Measurements from ENCODE around the gene SGK2. TPM values are rescaled to one million over a fixed set of nuclear protein-coding genes. Genes with fewer than 3 reads are reported as not detected.

The SGK2 gene
- total RNA-seq (ENCODE audit: low replicate concordance): 2.8 and 4.2 TPM in 2 replicates

DNA sequence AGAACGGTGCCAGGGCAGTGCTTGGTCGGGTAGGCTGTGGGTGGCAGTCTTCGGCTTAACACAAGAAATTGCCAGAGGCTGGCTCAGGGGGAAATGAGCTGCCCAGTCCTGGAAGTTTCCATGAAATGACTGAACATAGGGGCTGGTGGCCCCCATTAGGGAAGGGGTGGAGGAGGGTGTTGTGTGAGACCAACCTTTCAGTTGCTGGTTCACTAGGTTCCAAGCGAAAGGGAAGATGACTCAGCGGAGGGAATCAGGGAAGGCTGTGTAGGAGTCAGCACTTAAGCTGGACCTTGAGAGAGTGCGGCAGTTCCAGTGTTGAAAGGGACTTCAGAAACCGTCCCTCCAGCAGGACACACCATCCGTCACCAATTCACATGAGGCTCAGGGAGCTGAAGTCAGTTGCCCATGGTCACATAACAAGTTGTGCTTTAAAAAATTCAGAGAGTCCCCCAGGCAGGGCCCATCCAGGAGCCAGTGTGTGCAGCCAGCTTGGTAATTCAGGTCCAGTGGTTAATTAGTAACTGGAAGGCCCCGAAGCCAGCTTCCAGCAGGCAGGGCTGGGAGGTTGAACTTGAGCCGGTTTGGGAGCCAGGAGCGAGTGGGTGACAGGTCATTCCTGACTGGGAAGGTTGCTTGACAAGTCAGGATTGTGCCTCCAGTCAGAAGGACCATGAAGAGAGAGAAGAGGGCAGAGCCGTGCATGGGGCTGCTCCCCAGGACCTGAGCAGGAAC, at the start of gene SGK2:
TSS of gene SGK2 (plus strand) at position 616 of the 735 bp plus-strand sequence. CDS start 7,469 bp downstream, outside the sequence.
- peaks cover 13% of the 10 kb centered on the region for H3K4me1 Mint-ChIP-seq
- H3K4me2 ChIP-seq: no peak within 1 kb of the TSS

DNA sequence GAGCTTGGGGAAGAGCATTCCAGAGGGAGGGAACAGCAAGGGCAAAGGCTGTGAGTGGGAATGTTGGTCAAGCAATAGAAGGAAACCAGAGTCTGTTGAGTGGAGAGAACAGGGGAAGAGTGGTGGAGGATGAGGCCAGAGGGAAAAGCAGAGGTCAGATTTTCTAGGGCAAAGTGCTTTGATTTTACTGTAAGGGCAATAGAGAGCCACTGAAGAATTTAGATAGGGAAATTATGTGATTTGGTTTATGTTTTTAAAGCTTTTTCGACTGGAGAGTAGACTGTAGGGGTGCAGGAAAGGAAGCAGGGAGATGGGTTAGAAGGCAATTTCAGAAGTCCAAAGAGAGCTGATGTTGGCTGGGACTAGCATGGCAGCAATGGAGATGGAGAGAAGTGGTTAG, 46.9 kb upstream of the SGK2 start:
- Histone ChIP-seq H3K79me2 (ENCODE audit: low read depth) (peaks cover 18% of the 10 kb centered on the region), H3K36me3 (no peaks in the 10 kb centered on the region), H4K20me1 (ENCODE audit: low read depth) (peaks cover 3% of the 10 kb centered on the region), H3K9ac (no peak overlapping the region), H3K9me3 (ENCODE audit: low read depth) (no peaks in the 10 kb centered on the region), H3K4me1 (no peaks in the 10 kb centered on the region), H3K4me2 (no peak overlapping the region), H3F3A (ENCODE audit: low read depth) (peaks cover 13% of the 10 kb centered on the region), H2AFZ (replicated peaks) (no peak overlapping the region), H3K4me3 (no peak overlapping the region), H3K27me3 (peaks cover 17% of the 10 kb centered on the region), H3K27ac (no peak overlapping the region)
- Mint-ChIP-seq H3K27me3 (ENCODE audit: insufficient read depth, low read depth) (peaks cover 12% of the 10 kb centered on the region), H3K9me3 (no peaks in the 10 kb centered on the region), H3K27ac (no peak overlapping the region), H3K36me3 (no peaks in the 10 kb centered on the region), H3K4me3 (peak overlapping the region; percentile 8), H3K4me1 (no peaks in the 10 kb centered on the region)
- no peak for DNase-seq (ENCODE audit: low spot score)
- TF ChIP-seq EZH2phosphoT487 (IDR thresholded peaks at IDR 0.05): no peak
- no peak for TF ChIP-seq EZH2 (IDR thresholded peaks at IDR 0.05)
- TF ChIP-seq, protein P1, sequence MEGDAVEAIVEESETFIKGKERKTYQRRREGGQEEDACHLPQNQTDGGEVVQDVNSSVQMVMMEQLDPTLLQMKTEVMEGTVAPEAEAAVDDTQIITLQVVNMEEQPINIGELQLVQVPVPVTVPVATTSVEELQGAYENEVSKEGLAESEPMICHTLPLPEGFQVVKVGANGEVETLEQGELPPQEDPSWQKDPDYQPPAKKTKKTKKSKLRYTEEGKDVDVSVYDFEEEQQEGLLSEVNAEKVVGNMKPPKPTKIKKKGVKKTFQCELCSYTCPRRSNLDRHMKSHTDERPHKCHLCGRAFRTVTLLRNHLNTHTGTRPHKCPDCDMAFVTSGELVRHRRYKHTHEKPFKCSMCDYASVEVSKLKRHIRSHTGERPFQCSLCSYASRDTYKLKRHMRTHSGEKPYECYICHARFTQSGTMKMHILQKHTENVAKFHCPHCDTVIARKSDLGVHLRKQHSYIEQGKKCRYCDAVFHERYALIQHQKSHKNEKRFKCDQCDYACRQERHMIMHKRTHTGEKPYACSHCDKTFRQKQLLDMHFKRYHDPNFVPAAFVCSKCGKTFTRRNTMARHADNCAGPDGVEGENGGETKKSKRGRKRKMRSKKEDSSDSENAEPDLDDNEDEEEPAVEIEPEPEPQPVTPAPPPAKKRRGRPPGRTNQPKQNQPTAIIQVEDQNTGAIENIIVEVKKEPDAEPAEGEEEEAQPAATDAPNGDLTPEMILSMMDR (IDR thresholded peaks at IDR 0.05): no peak

More for the DNA sequence above, at the start of gene SGK2:
- no peaks in the 10 kb centered on the region for H3F3A ChIP-seq (ENCODE audit: low read depth)
- no peaks in the 10 kb centered on the region for H3K27me3 ChIP-seq
- no peaks in the 10 kb centered on the region for H4K20me1 ChIP-seq (ENCODE audit: low read depth)
- no peak within 1 kb of the TSS for H3K4me3 ChIP-seq
- Mint-ChIP-seq H3K4me3 (no peak within 1 kb of the TSS), H3K9me3 (no peaks in the 10 kb centered on the region), H3K36me3 (no peaks in the 10 kb centered on the region), H3K27ac (peak within 1 kb of the TSS; percentile 10), H3K27me3 (ENCODE audit: insufficient read depth, low read depth) (peaks cover 4% of the 10 kb centered on the region)
- TF ChIP-seq EZH2phosphoT487 (IDR thresholded peaks at IDR 0.05) (no peak), EZH2 (IDR thresholded peaks at IDR 0.05) (no peak)
- TF ChIP-seq, protein P1 (IDR thresholded peaks at IDR 0.05): no peak
- no peak within 1 kb of the TSS for H3K9ac ChIP-seq
- H3K36me3 ChIP-seq: no peaks in the 10 kb centered on the region
- no peaks in the 10 kb centered on the region for H3K9me3 ChIP-seq (ENCODE audit: low read depth)
- no peak within 1 kb of the TSS for H2AFZ ChIP-seq (replicated peaks)
- DNase-seq (ENCODE audit: low spot score): no peak
- no peaks in the 10 kb centered on the region for H3K79me2 ChIP-seq (ENCODE audit: low read depth)
- no peaks in the 10 kb centered on the region for H3K4me1 ChIP-seq
- no peak within 1 kb of the TSS for H3K27ac ChIP-seq

DNA sequence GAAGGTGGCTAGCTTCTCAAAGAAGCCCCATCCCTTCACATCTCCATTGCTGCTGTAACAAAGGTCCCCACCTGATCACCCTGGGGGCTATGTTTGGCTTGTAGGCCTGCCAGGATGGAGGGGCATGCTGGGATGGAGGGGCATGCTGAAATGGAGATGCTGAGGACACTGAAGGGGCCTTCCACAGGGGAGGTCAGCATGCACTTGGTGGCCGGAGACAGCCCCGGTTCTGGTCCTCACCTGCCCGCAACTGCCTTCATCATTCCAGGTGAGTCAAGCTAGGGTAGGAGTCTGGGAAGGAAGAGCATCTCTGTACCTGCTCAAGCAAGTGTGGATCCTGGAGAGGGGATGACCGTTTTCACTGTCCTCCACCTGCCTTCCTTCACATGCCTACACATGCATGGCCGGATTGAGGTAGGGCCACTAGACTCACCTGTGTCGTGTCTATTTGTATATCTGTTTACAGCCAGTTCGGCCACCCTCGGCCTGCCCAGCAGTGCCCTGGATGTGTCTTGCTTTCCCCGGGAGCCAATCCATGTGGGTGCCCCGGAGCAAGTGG, 45.4 kb upstream of the SGK2 start:
- Histone ChIP-seq H3K9me3 (ENCODE audit: low read depth) (no peaks in the 10 kb centered on the region), H3K4me1 (no peaks in the 10 kb centered on the region), H3K4me2 (peak overlapping the region; percentile 77), H3K27ac (no peak overlapping the region), H3K79me2 (ENCODE audit: low read depth) (peaks cover 18% of the 10 kb centered on the region), H3K9ac (no peak overlapping the region), H2AFZ (replicated peaks) (no peak overlapping the region), H3K4me3 (peak overlapping the region; percentile 56), H3F3A (ENCODE audit: low read depth) (peaks cover 5% of the 10 kb centered on the region), H3K36me3 (no peaks in the 10 kb centered on the region), H4K20me1 (ENCODE audit: low read depth) (peaks cover 3% of the 10 kb centered on the region), H3K27me3 (peaks cover 1% of the 10 kb centered on the region)
- H3K9me3 Mint-ChIP-seq: no peaks in the 10 kb centered on the region
- H3K4me1 Mint-ChIP-seq: no peaks in the 10 kb centered on the region
- no peak overlapping the region for H3K27ac Mint-ChIP-seq
- DNase-seq (ENCODE audit: low spot score): no peak
- H3K36me3 Mint-ChIP-seq: peaks cover 2% of the 10 kb centered on the region
- H3K4me3 Mint-ChIP-seq: peak overlapping the region; percentile 96
- TF ChIP-seq EZH2phosphoT487 (IDR thresholded peaks at IDR 0.05): no peak
- TF ChIP-seq EZH2 (IDR thresholded peaks at IDR 0.05): no peak
- TF ChIP-seq, protein P1 (IDR thresholded peaks at IDR 0.05): no peak
- H3K27me3 Mint-ChIP-seq (ENCODE audit: insufficient read depth, low read depth): peaks cover 8% of the 10 kb centered on the region
